ENCODE measurements around the gene CPNE9. TPM values are rescaled to one million over a fixed set of nuclear protein-coding genes. Genes with fewer than 3 reads are reported as not detected.
A peak's percentile ranks its signal among the peaks of the same experiment; 100 is the strongest.

The CPNE9 gene
- total RNA-seq: under 1 TPM; 0.14 to 0.30 TPM

GRCh38 chr3:9703736-9704346 is at the start of gene CPNE9:
Gene CPNE9, plus strand, starts transcription at chr3:9703833. Its CDS starts 164 bp downstream, at chr3:9703997.
- DNase-seq (peak; percentile 16), ATAC-seq (peak; percentile 26)
- ChIA-PET CTCF (no interaction called here), POLR2A (interaction anchor here (0.7 kb wide), 1 partner anchor 296 kb away, joined by 3 read pairs; no protein-coding TSS in a partner anchor)
- no peak within 1 kb of the TSS for H3K4me3 Mint-ChIP-seq
- H3K9me3 Mint-ChIP-seq (ENCODE audit: low read depth): no peaks in the 10 kb centered on the region
- H3K27ac Mint-ChIP-seq: no peak within 1 kb of the TSS
- H3K36me3 Mint-ChIP-seq (ENCODE audit: low read depth): peaks cover 27% of the 10 kb centered on the region
- H3K4me1 Mint-ChIP-seq: peaks cover 9% of the 10 kb centered on the region
- intact Hi-C loops (cut with DNase I, micrococcal nuclease): no loop called here
- peaks cover 20% of the 10 kb centered on the region for H3K27me3 Mint-ChIP-seq

GRCh38 chr3:9659849-9660248 is 43.8 kb upstream of the CPNE9 start:
- intact Hi-C loops (cut with DNase I, micrococcal nuclease): no loop called here
- ATAC-seq (no peak), DNase-seq (no peak)
- H3K4me1 Mint-ChIP-seq: peaks cover 9% of the 10 kb centered on the region
- CTCF ChIA-PET: interaction anchor here (2.7 kb wide), 1 partner anchor 67 kb away, joined by 9 read pairs; no protein-coding TSS in a partner anchor
- no peaks in the 10 kb centered on the region for H3K9me3 Mint-ChIP-seq (ENCODE audit: low read depth)
- POLR2A ChIA-PET: no interaction called here
- H3K4me3 Mint-ChIP-seq: no peak overlapping the region
- H3K27me3 Mint-ChIP-seq: no peaks in the 10 kb centered on the region
- peaks cover 45% of the 10 kb centered on the region for H3K36me3 Mint-ChIP-seq (ENCODE audit: low read depth)
- H3K27ac Mint-ChIP-seq: no peak overlapping the region

GRCh38 chr3:9660972-9661371 is 42.7 kb upstream of the CPNE9 start:
- ChIA-PET CTCF (interaction anchor here (0.8 kb wide), 1 partner anchor 9 kb away, joined by 3 read pairs; no protein-coding TSS in a partner anchor), POLR2A (no interaction called here)
- Mint-ChIP-seq H3K36me3 (ENCODE audit: low read depth) (peaks cover 46% of the 10 kb centered on the region), H3K27me3 (no peaks in the 10 kb centered on the region), H3K4me3 (no peak overlapping the region), H3K4me1 (peaks cover 9% of the 10 kb centered on the region), H3K9me3 (ENCODE audit: low read depth) (no peaks in the 10 kb centered on the region), H3K27ac (no peak overlapping the region)
- DNase-seq: no peak
- no peak for ATAC-seq
- intact Hi-C loops (cut with DNase I, micrococcal nuclease): no loop called here

- CTCF ChIA-PET: no interaction called here
- peaks cover 46% of the 10 kb centered on the region for H3K36me3 Mint-ChIP-seq (ENCODE audit: low read depth)
- no peak for ATAC-seq
Observed at GRCh38 chr3:9664119-9664751, 39.4 kb upstream of the CPNE9 start.

GRCh38 chr3:9666704-9667445 is 36.8 kb upstream of the CPNE9 start:
- peaks cover 48% of the 10 kb centered on the region for H3K36me3 Mint-ChIP-seq (ENCODE audit: low read depth)
- intact Hi-C loops (cut with DNase I, micrococcal nuclease): no loop called here
- no peak overlapping the region for H3K4me3 Mint-ChIP-seq
- ChIA-PET POLR2A (no interaction called here), CTCF (interaction anchor here (0.7 to 2.2 kb wide), 2 partner anchors 25 to 60 kb away, joined by 3 to 8 read pairs; no protein-coding TSS in a partner anchor)
- no peaks in the 10 kb centered on the region for H3K27me3 Mint-ChIP-seq
- H3K27ac Mint-ChIP-seq: peak overlapping the region; percentile 42
- DNase-seq (no peak), ATAC-seq (no peak)
- no peaks in the 10 kb centered on the region for H3K9me3 Mint-ChIP-seq (ENCODE audit: low read depth)
- H3K4me1 Mint-ChIP-seq: peaks cover 2% of the 10 kb centered on the region

More at GRCh38 chr3:9664119-9664751, 39.4 kb upstream of the CPNE9 start:
- intact Hi-C loops (cut with DNase I, micrococcal nuclease): no loop called here
- H3K27me3 Mint-ChIP-seq: no peaks in the 10 kb centered on the region
- POLR2A ChIA-PET: interaction anchor here (0.6 kb wide), 1 partner anchor 89 kb away, joined by 3 read pairs; no protein-coding TSS in a partner anchor
- no peaks in the 10 kb centered on the region for H3K9me3 Mint-ChIP-seq (ENCODE audit: low read depth)
- H3K27ac Mint-ChIP-seq: no peak overlapping the region
- DNase-seq: no peak
- H3K4me1 Mint-ChIP-seq: peaks cover 2% of the 10 kb centered on the region
- no peak overlapping the region for H3K4me3 Mint-ChIP-seq

- peaks cover 47% of the 10 kb centered on the region for H3K36me3 Mint-ChIP-seq (ENCODE audit: low read depth)
- peaks cover 2% of the 10 kb centered on the region for H3K4me1 Mint-ChIP-seq
- no peaks in the 10 kb centered on the region for H3K9me3 Mint-ChIP-seq (ENCODE audit: low read depth)
- intact Hi-C loops (cut with DNase I, micrococcal nuclease): no loop called here
- DNase-seq (no peak), ATAC-seq (no peak)
- H3K27ac Mint-ChIP-seq: no peak overlapping the region
- CTCF ChIA-PET: interaction anchor here (0.6 kb wide), 2 partner anchors 23 to 796 kb away, joined by 3 to 4 read pairs; no protein-coding TSS in a partner anchor
- POLR2A ChIA-PET: no interaction called here
- no peak overlapping the region for H3K4me3 Mint-ChIP-seq
- no peaks in the 10 kb centered on the region for H3K27me3 Mint-ChIP-seq
Observed at GRCh38 chr3:9669277-9669676, 34.4 kb upstream of the CPNE9 start.

GRCh38 chr3:9669720-9670432 is 33.8 kb upstream of the CPNE9 start:
- Mint-ChIP-seq H3K4me1 (peaks cover 2% of the 10 kb centered on the region), H3K9me3 (ENCODE audit: low read depth) (no peaks in the 10 kb centered on the region), H3K27me3 (no peaks in the 10 kb centered on the region), H3K36me3 (ENCODE audit: low read depth) (peaks cover 46% of the 10 kb centered on the region), H3K27ac (no peak overlapping the region), H3K4me3 (no peak overlapping the region)
- POLR2A ChIA-PET: no interaction called here
- intact Hi-C loops (cut with DNase I, micrococcal nuclease): no loop called here
- no peak for DNase-seq
- CTCF ChIA-PET: interaction anchor here (0.6 kb wide), 3 partner anchors 9 to 796 kb away, joined by 3 to 4 read pairs (median 3); no protein-coding TSS in a partner anchor
- ATAC-seq: no peak

- ChIA-PET CTCF (no interaction called here), POLR2A (no interaction called here)
- no peaks in the 10 kb centered on the region for H3K27me3 Mint-ChIP-seq
- H3K36me3 Mint-ChIP-seq (ENCODE audit: low read depth): peaks cover 46% of the 10 kb centered on the region
- H3K4me3 Mint-ChIP-seq: no peak overlapping the region
- H3K9me3 Mint-ChIP-seq (ENCODE audit: low read depth): no peaks in the 10 kb centered on the region
- intact Hi-C loops (cut with DNase I, micrococcal nuclease): no loop called here
- H3K4me1 Mint-ChIP-seq: no peaks in the 10 kb centered on the region
- no peak for ATAC-seq
- H3K27ac Mint-ChIP-seq: no peak overlapping the region
- no peak for DNase-seq
Observed at GRCh38 chr3:9673082-9673481, 30.6 kb upstream of the CPNE9 start.

GRCh38 chr3:9673752-9674151 is 29.9 kb upstream of the CPNE9 start:
- Mint-ChIP-seq H3K27ac (no peak overlapping the region), H3K4me1 (no peaks in the 10 kb centered on the region), H3K27me3 (no peaks in the 10 kb centered on the region), H3K36me3 (ENCODE audit: low read depth) (peaks cover 47% of the 10 kb centered on the region), H3K4me3 (no peak overlapping the region), H3K9me3 (ENCODE audit: low read depth) (no peaks in the 10 kb centered on the region)
- DNase-seq: no peak
- CTCF ChIA-PET: no interaction called here
- POLR2A ChIA-PET: no interaction called here
- intact Hi-C loops (cut with DNase I, micrococcal nuclease): no loop called here
- ATAC-seq: no peak

- intact Hi-C loops (cut with DNase I, micrococcal nuclease): no loop called here
- H3K27me3 Mint-ChIP-seq: no peaks in the 10 kb centered on the region
- no peaks in the 10 kb centered on the region for H3K9me3 Mint-ChIP-seq (ENCODE audit: low read depth)
- no peaks in the 10 kb centered on the region for H3K4me1 Mint-ChIP-seq
- H3K36me3 Mint-ChIP-seq (ENCODE audit: low read depth): peaks cover 51% of the 10 kb centered on the region
- no peak overlapping the region for H3K27ac Mint-ChIP-seq
- ChIA-PET CTCF (interaction anchor here (0.6 kb wide), 1 partner anchor 36 kb away, joined by 3 read pairs; no protein-coding TSS in a partner anchor), POLR2A (no interaction called here)
- ATAC-seq (no peak), DNase-seq (no peak)
- H3K4me3 Mint-ChIP-seq: no peak overlapping the region
Observed at GRCh38 chr3:9675736-9676290, 27.8 kb upstream of the CPNE9 start.

GRCh38 chr3:9676785-9677184 is 26.8 kb upstream of the CPNE9 start:
- ChIA-PET CTCF (interaction anchor here (0.6 kb wide), 1 partner anchor 35 kb away, joined by 3 read pairs; no protein-coding TSS in a partner anchor), POLR2A (no interaction called here)
- H3K27me3 Mint-ChIP-seq: no peaks in the 10 kb centered on the region
- no peak overlapping the region for H3K4me3 Mint-ChIP-seq
- intact Hi-C loops (cut with DNase I, micrococcal nuclease): no loop called here
- no peaks in the 10 kb centered on the region for H3K9me3 Mint-ChIP-seq (ENCODE audit: low read depth)
- ATAC-seq: no peak
- no peaks in the 10 kb centered on the region for H3K4me1 Mint-ChIP-seq
- peaks cover 55% of the 10 kb centered on the region for H3K36me3 Mint-ChIP-seq (ENCODE audit: low read depth)
- DNase-seq: no peak
- H3K27ac Mint-ChIP-seq: no peak overlapping the region
